H1 (cell line): ENCODE measurements around the gene ZDHHC9. TPM values are rescaled to one million over a fixed set of nuclear protein-coding genes. Genes with fewer than 3 reads are reported as not detected.

Source experiments
- CTCF ChIA-PET: fragments of 300-600 bp; sonication (Branson Sonifier 250); formaldehyde crosslinking; loops from one replicate; lab custom pipeline; 2021; ENCODE audit not compliant: partially characterized antibody; lab: Charles Lee
- POLR2A ChIA-PET: fragments of 300-600 bp; sonication (Branson Sonifier 250); formaldehyde crosslinking; loops from one replicate; lab custom pipeline; 2021; ENCODE audit warnings: inconsistent platforms; ENCODE audit not compliant: partially characterized antibody; lab: Charles Lee
- DNase-seq, 2 experiments: peaks; one replicate each; pipeline versions ENCODE4 v3.0.0 to v3.0.0-alpha.2; 2010 to 2022; ENCODE audit warnings: low spot score in 2 of 2, low read depth in 1 of 2, mixed read lengths in 1 of 2
- FAIRE-seq: peaks from 2 replicates; lab custom pipeline; 2011; peaks lifted over from hg19 to GRCh38; lab: Jason Lieb, UNC
- H2AFZ ChIP-seq: 2 replicates; pipeline ENCODE4 v1.8.1; 2012; ENCODE audit warnings: low read length, inconsistent platforms
- H2AK5ac ChIP-seq: 2 replicates; pipeline ENCODE4 v1.6.1; 2013; ENCODE audit warnings: low read depth, low read length
- H2BK120ac ChIP-seq: replicated peaks from 2 replicates; pipeline ENCODE3; 2013; ENCODE audit warnings: low read depth, low read length, inconsistent platforms
- H2BK12ac ChIP-seq: 2 replicates; pipeline ENCODE4 v1.6.1; 2013; ENCODE audit warnings: low read depth, low read length
- H2BK15ac ChIP-seq: 2 replicates; pipeline ENCODE4 v1.6.1; 2013; ENCODE audit warnings: low read length
- H2BK20ac ChIP-seq: 2 replicates; pipeline ENCODE4 v1.6.1; 2013; ENCODE audit warnings: low read length
- H2BK5ac ChIP-seq: 2 replicates; pipeline ENCODE4 v1.6.1; 2013; ENCODE audit warnings: low read depth, low read length
- H3K14ac ChIP-seq: 2 replicates; pipeline ENCODE4 v1.6.1; 2013; ENCODE audit warnings: inconsistent platforms; ENCODE audit not compliant: insufficient read length
- H3K18ac ChIP-seq: 2 replicates; pipeline ENCODE4 v1.6.1; 2013; ENCODE audit warnings: low read length; ENCODE audit errors: extremely low read depth
- H3K23ac ChIP-seq: 2 replicates; pipeline ENCODE4 v1.6.1; 2013; ENCODE audit warnings: inconsistent platforms; ENCODE audit not compliant: insufficient read length
- H3K23me2 ChIP-seq: 2 replicates; pipeline ENCODE4 v1.6.1; 2013; ENCODE audit warnings: low read depth, low read length
- H3K27ac ChIP-seq: 2 replicates; pipeline ENCODE4 v1.6.1; 2011; ENCODE audit warnings: low read depth, low read length, inconsistent platforms
- H3K27me3 ChIP-seq, 4 experiments: replicated peaks in 1 of 4; 1 replicate in 1 of 4; 2 replicates in 3 of 4; pipeline versions ENCODE4 v1.6.1 to v1.8.1; 2011 to 2013; ENCODE audit warnings: low read length in 3 of 4, mild to moderate bottlenecking in 3 of 4, inconsistent platforms in 2 of 4, mixed read lengths in 2 of 4, moderate library complexity in 1 of 4; ENCODE audit not compliant: control insufficient read depth in 3 of 4, insufficient read depth in 3 of 4; ENCODE audit errors: extremely low read depth in 1 of 4
- H3K36me3 ChIP-seq, 4 experiments: 2 replicates each; pipeline versions ENCODE4 v1.6.1 to v1.8.1; 2011 to 2013; ENCODE audit warnings: mild to moderate bottlenecking in 4 of 4, low read length in 3 of 4, moderate library complexity in 2 of 4, control low read depth in 1 of 4, inconsistent platforms in 1 of 4; ENCODE audit not compliant: insufficient read depth in 4 of 4, control insufficient read depth in 2 of 4
- H3K4ac ChIP-seq: replicated peaks from 2 replicates; pipeline ENCODE3; 2013; ENCODE audit warnings: low read length, low read depth, mixed read lengths, inconsistent platforms; ENCODE audit not compliant: insufficient read length
- H3K4me1 ChIP-seq, 4 experiments: replicated peaks in 1 of 4; 1 replicate in 1 of 4; 2 replicates in 3 of 4; pipeline versions ENCODE4 v1.6.1 to v1.8.1; 2011 to 2013; ENCODE audit warnings: low read length in 3 of 4, inconsistent platforms in 2 of 4, mixed read lengths in 1 of 4; ENCODE audit not compliant: insufficient read depth in 4 of 4, control insufficient read depth in 3 of 4
- H3K4me2 ChIP-seq, 2 experiments: 2 replicates each; pipeline versions ENCODE4 v1.6.1 to v1.8.1; 2011 to 2013; ENCODE audit warnings: low read depth in 2 of 2, low read length in 2 of 2, control low read depth in 1 of 2, inconsistent platforms in 1 of 2, mild to moderate bottlenecking in 1 of 2; ENCODE audit not compliant: insufficient read depth in 1 of 2
- H3K4me3 ChIP-seq, 4 experiments: fragments of 200-600, 300-600 bp in 1 of 4; sonication (generic), shearing (Covaris generic), sonication (Bioruptor Twin) in 1 of 4; 2 replicates each; pipeline versions ENCODE4 v1.5.1 to v1.8.1; 2011 to 2016; ENCODE audit warnings: low read length in 4 of 4, low read depth in 3 of 4, control low read depth in 2 of 4, inconsistent platforms in 2 of 4, mild to moderate bottlenecking in 2 of 4, mixed read lengths in 1 of 4, moderate library complexity in 1 of 4; ENCODE audit not compliant: insufficient read depth in 2 of 4; ENCODE audit errors: extremely low read depth in 1 of 4
- H3K56ac ChIP-seq: replicated peaks from 2 replicates; pipeline ENCODE3; 2013; ENCODE audit warnings: low read depth, mild to moderate bottlenecking, mixed read lengths, low read length, inconsistent platforms; ENCODE audit not compliant: insufficient read length
- H3K79me1 ChIP-seq: 2 replicates; pipeline ENCODE4 v1.6.1; 2013; ENCODE audit warnings: low read depth, low read length, control low read depth
- H3K79me2 ChIP-seq, 2 experiments: 2 replicates each; pipeline versions ENCODE4 v1.6.1 to v1.8.1; 2012 to 2013; ENCODE audit warnings: low read length in 2 of 2, mild to moderate bottlenecking in 2 of 2, inconsistent platforms in 1 of 2; ENCODE audit not compliant: insufficient read depth in 2 of 2, control insufficient read depth in 1 of 2
- H3K9ac ChIP-seq, 4 experiments: replicated peaks in 1 of 4; 1 replicate in 1 of 4; 2 replicates in 3 of 4; pipeline versions ENCODE4 v1.6.1 to v1.8.1; 2011 to 2013; ENCODE audit warnings: low read depth in 3 of 4, low read length in 3 of 4, control low read depth in 2 of 4, mild to moderate bottlenecking in 2 of 4, moderate library complexity in 2 of 4, inconsistent platforms in 1 of 4; ENCODE audit errors: extremely low read depth in 1 of 4
- H3K9me3 ChIP-seq, 2 experiments: 2 replicates each; pipeline versions ENCODE4 v1.6.1 to v1.8.1; 2012 to 2013; ENCODE audit warnings: mild to moderate bottlenecking in 2 of 2, moderate library complexity in 2 of 2, control low read depth in 1 of 2, inconsistent platforms in 1 of 2, low read depth in 1 of 2, low read length in 1 of 2, mixed read lengths in 1 of 2; ENCODE audit not compliant: insufficient read depth in 2 of 2
- H4K20me1 ChIP-seq, 2 experiments: replicated peaks in 1 of 2; 2 replicates each; pipeline versions ENCODE3 to v1.8.1; 2011 to 2013; ENCODE audit warnings: inconsistent platforms in 2 of 2, low read length in 2 of 2, mild to moderate bottlenecking in 1 of 2; ENCODE audit not compliant: insufficient read depth in 2 of 2, control insufficient read depth in 1 of 2
- H4K5ac ChIP-seq: 2 replicates; pipeline ENCODE4 v1.6.1; 2013; ENCODE audit warnings: low read length, low read depth, mixed read lengths, inconsistent platforms; ENCODE audit not compliant: insufficient read length
- H4K8ac ChIP-seq: 2 replicates; pipeline ENCODE4 v1.8.0; 2013; ENCODE audit warnings: mild to moderate bottlenecking, moderate library complexity, low read length, inconsistent platforms; ENCODE audit not compliant: insufficient read depth; ENCODE audit errors: extremely low read depth
- H4K91ac ChIP-seq: replicated peaks from 2 replicates; pipeline ENCODE3; 2013; ENCODE audit warnings: low read length, mixed read lengths, inconsistent platforms; ENCODE audit not compliant: insufficient read length
- ATF2 ChIP-seq: IDR thresholded peaks from 2 replicates; pipeline ENCODE4 v1.6.1; 2012; ENCODE audit warnings: low read length, inconsistent platforms
- CEBPB ChIP-seq: IDR thresholded peaks from 2 replicates; pipeline ENCODE4 v1.6.1; 2012; ENCODE audit warnings: low read depth, low read length
- JUND ChIP-seq: IDR thresholded peaks from 2 replicates; pipeline ENCODE4 v1.6.1; 2011; ENCODE audit warnings: mild to moderate bottlenecking, improper control_type of control experiment, low read length
- NRF1 ChIP-seq: IDR thresholded peaks from 2 replicates; pipeline ENCODE4 v1.6.1; 2011; ENCODE audit warnings: mild to moderate bottlenecking, low read depth, low read length, improper control_type of control experiment
- RAD21 ChIP-seq, 2 experiments: IDR thresholded peaks in 1 of 2; conservative IDR thresholded peaks in 1 of 2; 2 replicates each; pipeline ENCODE4 v1.6.1; 2011; ENCODE audit warnings: low read depth in 2 of 2, low read length in 2 of 2, improper control_type of control experiment in 1 of 2, inconsistent platforms in 1 of 2, mild to moderate bottlenecking in 1 of 2, moderate library complexity in 1 of 2
- TAF7 ChIP-seq: optimal IDR thresholded peaks from 2 replicates; pipeline ENCODE3; 2011; ENCODE audit warnings: low read depth, mild to moderate bottlenecking, inconsistent platforms, low read length, moderate library complexity, borderline replicate concordance
- ZNF274 ChIP-seq: IDR thresholded peaks from 2 replicates; pipeline ENCODE4 v1.7.0; 2012; ENCODE audit warnings: low read length, borderline replicate concordance; ENCODE audit errors: extremely low read depth
- WGBS, 2 experiments: shearing (Covaris generic) in 1 of 2; methylation state at CpG; one replicate each; pipeline versions ENCODE4 v1.1.6 to v1.1.7; 2013 to 2015; ENCODE audit warnings: low lambda C conversion rate in 2 of 2, mixed read lengths in 2 of 2, inconsistent platforms in 1 of 2, low coverage in 1 of 2, missing lambda C conversion rate in 1 of 2; ENCODE audit not compliant: insufficient replicate concordance in 2 of 2, insufficient coverage in 1 of 2, insufficient read length in 1 of 2; ENCODE audit errors: extremely low coverage in 1 of 2, missing lambda C conversion rate in 1 of 2; 5-methylcytosine and 5-hydroxymethylcytosine counted together
- polyA plus RNA-seq, 7 experiments: library from polyadenylated mRNA; depleted of rRNA in 3 of 7; stranded (reverse) in 5 of 7; unstranded in 2 of 7; fragments of >200 nt in 5 of 7; fragments of 200-250 nt in 2 of 7; gene quantifications; 1 replicate in 5 of 7; 2 replicates in 1 of 7; 4 replicates in 1 of 7; pipeline versions ENCODE4 v1.2.1 to v1.2.3, GENCODE V29; 2011 to 2013; ENCODE audit warnings: missing spikeins in 2 of 7, mixed read lengths in 2 of 7
- total RNA-seq: library from RNA; stranded (reverse); fragmentation: NEBNext Ultra II Directional; extraction: Animal tissue kit (Norgen Biotek cat#: 25700); gene quantifications from 2 replicates; pipeline ENCODE4 v1.2.1, GENCODE V29; 2021

Gene ZDHHC9
- total and polyA plus RNA-seq, 2 of the 8 experiments (the other 6 are each of a cell fraction or from before 2014, with no cell fraction given): 18.1 to 28.3 TPM

- FAIRE-seq: no peak
- no peak overlapping the region for H2AFZ ChIP-seq
- no peak overlapping the region for H3K4ac ChIP-seq
- H3K14ac ChIP-seq: no peak overlapping the region
- no peak overlapping the region for H4K91ac ChIP-seq
- H2BK20ac ChIP-seq: no peak overlapping the region
- TF ChIP-seq CEBPB (no peak), ZNF274 (no peak), RAD21 (IDR thresholded peaks at IDR 0.05 in 1 of 2, conservative IDR thresholded peaks at IDR 0.05 in 1 of 2; ENCODE audit: low read depth in 2 of 2, low read length in 2 of 2) (no peak), NRF1 (no peak), TAF7 (no peak), ATF2 (no peak), JUND (no peak)
- no peak overlapping the region for H4K8ac ChIP-seq
- no peaks in the 10 kb centered on the region for H3K36me3 ChIP-seq
- no peak overlapping the region for H3K4me2 ChIP-seq
- H4K5ac ChIP-seq: no peak overlapping the region
- no peaks in the 10 kb centered on the region for H4K20me1 ChIP-seq
- no peaks in the 10 kb centered on the region for H3K27me3 ChIP-seq
- no peak overlapping the region for H3K56ac ChIP-seq
- H3K4me1 ChIP-seq: no peaks in the 10 kb centered on the region
- H3K18ac ChIP-seq: no peak overlapping the region
- no peak overlapping the region for H3K23ac ChIP-seq
- WGBS, 2 experiments: 92% methylated on average over 8 of the region's 8 CpGs; no CpG with 5 or more reads in 1 of the 2 experiments
- no peak overlapping the region for H2AK5ac ChIP-seq
- no peaks in the 10 kb centered on the region for H3K79me2 ChIP-seq
- no peak overlapping the region for H2BK12ac ChIP-seq
- H3K79me1 ChIP-seq: no peaks in the 10 kb centered on the region
- no peaks in the 10 kb centered on the region for H3K9me3 ChIP-seq
- no peak overlapping the region for H3K4me3 ChIP-seq
- no peak for DNase-seq
- H3K27ac ChIP-seq: no peak overlapping the region
- no peak overlapping the region for H2BK5ac ChIP-seq
- ChIA-PET CTCF (interaction anchor here (0.5 to 1.8 kb wide), 5 partner anchors 12 to 353 kb away, joined by 3 to 6 read pairs (median 3); no protein-coding TSS in a partner anchor), POLR2A (interaction anchor here (1.0 kb wide), 1 partner anchor 12 kb away, joined by 3 read pairs; no protein-coding TSS in a partner anchor)
- no peak overlapping the region for H2BK120ac ChIP-seq
- no peak overlapping the region for H3K9ac ChIP-seq
- no peaks in the 10 kb centered on the region for H3K23me2 ChIP-seq
- H2BK15ac ChIP-seq: no peak overlapping the region
These were observed 75.5 kb downstream of the ZDHHC9 start for GRCh38 chrX:129768186-129768585.
